GM18873 (cell line): ENCODE measurements around the gene UNC13D.
"Not testable (repeated sequence)": the region's sequence is repeated elsewhere in the genome, so short reads cannot be mapped to it uniquely, and the experiment has no call there.

ENCODE experiments used
- ATAC-seq: cut with Tn5 transposase; IDR thresholded peaks from one replicate; pipeline ENCODE4 v1.9.1; 2021; ENCODE audit warnings: mild to moderate bottlenecking, moderate library complexity, moderate number of reproducible peaks; ENCODE audit not compliant: unreplicated experiment, low FRiP score

Gene UNC13D

GRCh38 chr17:75843577-75844529 lies at the start of gene UNC13D:
TSS of gene UNC13D (minus strand) at chr17:75844404. CDS start at chr17:75844337, 67 bp downstream.
- no peak for ATAC-seq

GRCh38 chr17:75893305-75894048 lies 49.3 kb upstream of the UNC13D start:
- no peak for ATAC-seq

- no peak for ATAC-seq
Observed at GRCh38 chr17:75892556-75893224, 48.5 kb upstream of the UNC13D start.

GRCh38 chr17:75891605-75892555 lies 47.7 kb upstream of the UNC13D start:
- ATAC-seq: no peak

- ATAC-seq: no peak
Observed at GRCh38 chr17:75891022-75891604, 46.9 kb upstream of the UNC13D start.

- no peak for ATAC-seq
Observed at GRCh38 chr17:75889454-75889853, 45.2 kb upstream of the UNC13D start.

GRCh38 chr17:75888484-75888883 lies 44.3 kb upstream of the UNC13D start:
- ATAC-seq: no peak

GRCh38 chr17:75885860-75886259 lies 41.7 kb upstream of the UNC13D start:
- not testable (repeated sequence) for ATAC-seq

- no peak for ATAC-seq
Observed at GRCh38 chr17:75885431-75885830, 41.2 kb upstream of the UNC13D start.

GRCh38 chr17:75881678-75882454 lies 37.7 kb upstream of the UNC13D start:
- ATAC-seq: no peak

- ATAC-seq: no peak
Observed at GRCh38 chr17:75880266-75880665, 36.1 kb upstream of the UNC13D start.

- ATAC-seq: no peak
Observed at GRCh38 chr17:75878174-75878998, 34.2 kb upstream of the UNC13D start, which contains the start of gene TRIM47. TSS of gene TRIM47 (minus strand) at chr17:75878581. CDS start at chr17:75878548, 33 bp downstream.

GRCh38 chr17:75877752-75878173 lies 33.6 kb upstream of the UNC13D start:
- ATAC-seq: no peak

- no peak for ATAC-seq
Observed at GRCh38 chr17:75876938-75877751, 32.9 kb upstream of the UNC13D start.

- ATAC-seq: no peak
Observed at GRCh38 chr17:75876190-75876937, 32.2 kb upstream of the UNC13D start.

- no peak for ATAC-seq
Observed at GRCh38 chr17:75875940-75876189, 31.7 kb upstream of the UNC13D start.
